Measurements from ENCODE around the gene TMEM14B.
A peak's percentile ranks its signal among the peaks of the same experiment; 100 is the strongest.
"Not testable (repeated sequence)": the region's sequence is repeated elsewhere in the genome, so short reads cannot be mapped to it uniquely, and the experiment has no call there.

TMEM14B gene

DNA sequence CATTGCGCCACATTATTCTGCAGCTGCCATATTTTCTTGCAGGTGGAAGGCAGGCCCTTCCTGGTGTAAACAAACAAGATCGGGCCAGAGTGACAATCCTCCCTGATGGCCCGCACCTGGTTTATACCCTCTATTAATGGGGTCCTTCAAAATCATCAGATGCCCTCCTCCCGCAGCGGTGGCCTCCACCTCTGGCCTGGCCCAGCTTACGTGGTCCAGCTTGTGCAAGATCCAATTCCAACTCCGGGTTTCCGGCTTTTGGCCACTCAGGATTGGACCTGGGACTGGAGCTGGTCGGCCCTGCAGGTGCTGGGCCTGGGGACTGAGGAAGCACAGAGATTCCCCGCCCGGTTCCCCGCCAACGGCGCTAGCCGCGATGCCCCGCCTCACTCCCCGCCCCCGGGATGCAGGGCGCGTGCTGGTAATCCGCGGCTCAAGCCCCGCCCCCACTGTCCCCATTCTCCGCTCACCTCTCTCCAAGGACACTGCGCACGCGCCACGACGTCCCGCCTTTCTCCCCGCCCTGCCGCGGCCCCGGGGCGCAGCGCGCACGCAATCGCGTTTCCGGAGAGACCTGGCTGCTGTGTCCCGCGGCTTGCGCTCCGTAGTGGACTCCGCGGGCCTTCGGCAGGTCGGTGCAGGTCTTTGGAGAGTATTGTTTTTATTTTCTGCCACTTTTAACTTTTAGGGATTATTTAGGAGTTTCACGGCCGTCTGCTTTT lies at the start of gene TMEM14B:
TMEM14B (plus strand) TSS at position 555 of the 722 bp plus-strand sequence. CDS start 1,441 bp downstream, outside the sequence.
- peak; percentile 99 for DNase-seq

DNA sequence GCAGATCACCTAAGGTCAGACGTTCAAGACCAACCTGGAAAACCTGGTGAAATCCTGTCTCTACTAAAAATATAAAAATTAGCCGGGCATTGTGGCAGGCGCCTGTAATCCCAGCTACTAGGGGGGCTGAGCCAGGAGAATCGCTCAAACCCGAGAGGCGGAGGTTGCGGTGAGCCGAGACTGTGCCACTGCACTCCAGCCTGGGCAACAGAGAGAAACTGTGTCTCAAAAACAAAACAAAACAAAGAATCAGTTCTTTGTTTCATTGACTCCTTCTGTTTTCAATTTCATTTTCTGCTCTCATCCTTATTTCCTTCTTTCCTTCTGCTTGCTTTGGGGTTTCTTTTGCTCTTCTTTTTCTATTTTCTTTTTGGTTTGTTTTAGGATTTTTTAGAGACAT lies 33.6 kb upstream of the TMEM14B start:
- no peak for DNase-seq

DNA sequence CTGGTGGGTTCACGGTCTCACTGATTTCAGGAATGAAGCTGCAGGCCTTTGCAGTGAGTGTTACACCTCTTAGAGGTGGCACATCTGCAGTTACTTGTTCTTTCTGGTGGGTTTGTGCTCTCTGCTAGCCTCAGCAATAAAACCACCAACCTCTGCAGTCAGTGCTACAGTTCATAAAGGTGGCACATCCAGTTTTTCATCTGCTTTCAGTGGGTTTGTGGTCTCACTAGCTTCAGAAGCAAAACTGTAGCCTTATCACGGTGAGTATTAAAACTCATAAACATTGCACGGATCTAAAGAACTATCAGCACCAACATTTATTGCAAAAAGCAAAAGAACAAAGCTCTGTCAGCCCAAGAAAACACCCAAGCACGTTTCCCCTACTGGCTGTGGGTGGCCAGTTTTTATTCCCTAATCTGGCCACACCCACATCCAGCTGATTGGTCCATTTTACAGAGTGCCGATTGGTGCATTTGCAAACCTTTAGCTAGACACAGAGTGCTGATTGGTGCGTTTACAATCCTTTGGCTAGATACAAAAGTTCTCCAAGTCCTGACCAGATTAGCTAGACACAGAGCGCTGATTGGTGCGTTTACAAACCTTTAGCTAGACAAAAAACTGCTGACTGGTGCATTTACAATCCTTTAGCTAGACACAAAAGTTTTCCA lies 28.2 kb upstream of the TMEM14B start:
- DNase-seq = peak; percentile 30

DNA sequence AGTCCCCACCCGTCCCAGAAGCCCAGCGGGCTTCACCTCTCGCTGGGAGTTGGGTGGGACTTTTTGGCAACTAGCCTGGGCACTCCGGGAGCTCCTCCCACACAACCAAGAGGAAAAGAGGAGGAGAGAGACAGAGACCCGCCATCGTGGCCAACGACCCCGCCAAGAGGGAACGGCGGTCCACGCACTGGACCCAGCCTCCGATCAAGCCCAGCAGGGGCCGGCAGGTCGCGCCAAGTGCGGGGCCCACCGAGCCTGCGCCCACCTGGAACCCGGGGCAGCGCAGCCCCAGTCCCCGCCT lies 27.7 kb upstream of the TMEM14B start:
- no peak for DNase-seq

DNA sequence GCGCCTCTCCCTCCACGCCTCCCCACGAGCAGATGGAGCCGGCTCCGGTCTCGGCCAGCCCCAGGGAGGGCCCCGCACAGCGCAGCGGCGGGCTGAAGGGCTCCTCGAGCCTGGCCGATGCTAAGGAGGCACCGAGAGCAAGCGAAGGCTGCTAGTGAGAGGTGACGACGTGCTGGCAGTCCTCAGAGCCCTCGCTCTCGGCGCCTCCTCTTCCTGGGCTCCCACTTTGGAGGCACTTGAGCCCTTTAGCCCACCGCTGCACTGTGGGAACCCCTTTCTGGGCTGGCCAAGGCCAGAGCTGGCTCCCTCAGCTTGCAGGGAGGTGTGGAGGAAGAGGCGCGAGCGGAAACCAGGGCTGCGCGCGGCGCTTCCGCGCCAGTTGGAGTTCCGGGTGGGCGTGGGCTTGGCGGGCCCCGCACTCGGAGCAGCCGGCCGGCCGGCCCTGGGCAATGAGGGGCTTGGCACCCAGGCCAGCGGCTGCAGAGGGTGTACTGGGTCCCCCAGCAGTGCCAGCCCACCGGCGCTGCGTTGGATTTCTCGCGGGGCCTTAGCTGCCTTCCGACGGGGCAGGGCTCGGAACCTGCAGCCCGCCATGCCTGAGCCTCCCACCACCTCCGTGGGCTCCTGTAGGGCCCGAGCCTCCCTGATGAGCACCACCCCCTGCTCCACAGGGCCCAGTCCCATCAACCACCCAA lies 27.2 kb upstream of the TMEM14B start:
- peak; percentile 33 for DNase-seq

DNA sequence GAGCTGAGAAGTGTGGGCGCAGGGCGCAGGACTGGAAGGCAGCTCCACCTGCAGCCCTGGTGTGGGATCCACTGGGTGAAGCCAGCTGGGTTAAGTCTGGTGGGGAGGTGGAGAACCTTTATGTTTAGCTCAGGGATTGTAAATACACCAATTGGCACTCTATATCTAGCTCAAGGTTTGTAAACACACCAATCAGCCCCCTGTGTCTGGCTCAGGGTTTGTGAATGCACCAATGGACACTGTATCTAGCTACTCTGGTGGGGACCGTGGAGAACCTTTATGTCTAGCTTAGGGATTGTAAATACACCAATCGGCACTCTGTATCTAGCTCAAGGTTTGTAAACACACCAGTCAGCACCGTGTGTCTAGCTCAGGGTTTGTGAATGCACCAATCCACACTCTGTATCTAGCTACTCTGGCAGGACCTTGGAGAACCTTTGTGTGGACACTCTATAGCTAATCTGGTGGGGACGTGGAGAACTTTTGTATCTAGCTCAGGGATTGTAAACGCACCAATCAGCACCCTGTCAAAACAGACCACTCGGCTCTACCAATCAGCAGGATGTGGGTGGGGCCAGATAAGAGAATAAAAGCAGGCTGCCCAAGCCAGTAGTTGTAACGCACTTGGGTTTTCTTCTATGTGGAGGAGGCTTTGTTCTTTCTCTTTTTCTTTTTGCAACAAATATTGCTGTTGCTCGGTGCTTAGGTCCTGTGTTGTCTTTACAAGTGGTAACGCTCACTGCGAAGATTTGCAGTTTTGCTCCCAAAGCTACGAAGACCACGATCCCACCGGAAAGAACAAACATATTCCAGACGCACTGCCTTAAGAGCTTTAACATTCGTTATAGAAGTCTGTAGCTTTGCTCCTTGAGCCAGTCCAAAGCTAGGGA lies 26.4 kb upstream of the TMEM14B start:
- peak; percentile 5 for DNase-seq

DNA sequence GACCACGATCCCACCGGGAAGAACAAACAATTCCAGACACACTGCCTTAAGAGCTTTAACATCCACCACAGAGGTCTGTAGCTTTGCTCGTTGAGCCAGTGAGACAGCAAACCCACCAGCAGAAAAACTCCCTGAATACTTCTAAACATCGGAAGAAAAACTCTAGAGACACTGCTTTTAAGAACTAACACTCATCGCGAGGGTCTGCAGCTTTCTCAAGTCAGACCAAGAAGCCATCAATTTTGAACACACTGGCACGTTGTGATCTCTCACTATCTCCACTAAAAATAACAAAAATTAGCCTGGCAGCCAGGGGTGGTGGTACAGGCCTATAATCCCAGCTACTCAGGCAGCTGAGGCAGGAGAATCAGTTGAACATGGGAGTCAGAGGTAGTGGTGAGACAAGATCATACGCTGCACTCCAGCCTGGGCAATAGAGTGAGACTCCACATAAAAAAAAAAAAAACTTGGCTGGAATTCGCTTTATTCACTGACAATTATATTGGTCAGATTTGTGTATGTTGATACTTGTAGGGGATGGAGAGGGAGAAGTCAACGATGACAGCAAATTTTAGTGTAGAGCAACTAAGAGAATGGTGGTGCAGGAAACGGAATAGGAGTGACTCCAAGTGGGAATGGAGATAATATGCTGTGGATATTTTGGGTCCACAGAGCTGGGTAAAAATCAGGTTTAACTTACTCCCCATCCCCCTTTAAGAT lies 25.6 kb upstream of the TMEM14B start:
- no peak for DNase-seq

DNA sequence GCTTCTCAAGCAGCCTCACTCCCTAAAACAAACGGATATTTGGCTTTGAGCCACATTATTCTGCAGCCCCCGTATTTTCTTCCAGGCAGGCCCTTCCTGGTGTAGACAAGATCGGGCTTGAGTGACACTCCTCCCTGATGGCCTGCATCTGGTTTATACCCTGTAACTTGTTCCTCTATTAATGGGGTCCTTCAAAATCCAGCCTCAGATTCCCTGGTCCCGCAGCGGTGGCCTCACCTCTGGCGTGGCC lies 25.1 kb upstream of the TMEM14B start:
- no peak for DNase-seq

DNA sequence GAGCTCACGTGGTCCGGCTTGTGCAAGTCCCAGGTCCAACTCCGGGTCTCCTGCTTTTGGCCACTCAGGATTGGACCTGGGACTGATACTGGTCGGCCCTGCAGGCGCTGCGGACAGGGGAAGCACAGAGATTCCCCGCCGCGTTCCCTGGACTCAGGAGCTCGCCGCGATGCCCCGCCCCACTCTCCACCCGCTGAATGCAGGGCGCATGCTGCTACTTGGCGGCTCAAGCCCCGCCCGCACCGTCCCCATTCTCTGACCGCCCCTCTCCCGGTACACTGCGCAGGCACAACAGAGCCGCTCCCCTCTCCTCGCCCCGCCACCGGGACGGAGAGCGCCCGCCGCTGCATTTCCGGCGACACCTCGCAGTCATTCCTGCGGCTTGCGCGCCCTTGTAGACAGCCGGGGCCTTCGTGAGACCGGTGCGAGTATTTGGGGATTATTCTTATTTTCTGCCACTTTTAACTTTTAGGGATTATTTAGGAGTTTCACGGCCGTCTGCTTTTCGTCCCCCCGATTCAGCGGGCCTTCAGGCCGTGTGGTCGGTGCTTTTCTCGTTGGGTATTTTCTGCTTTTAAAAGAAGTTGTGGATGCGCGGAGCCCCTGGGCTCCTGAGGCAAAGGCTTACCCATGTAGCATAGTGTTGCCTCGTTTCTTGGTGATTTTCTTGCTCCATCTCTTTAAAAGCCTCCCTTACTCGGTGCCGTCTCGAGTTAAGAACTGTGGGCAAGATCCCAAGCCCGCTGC lies 24.6 kb upstream of the TMEM14B start, which contains the start of gene TMEM14C:
TMEM14C (plus strand) TSS at position 251 of the 747 bp plus-strand sequence. CDS start 1,544 bp downstream, outside the sequence.
- peak; percentile 91 for DNase-seq

DNA sequence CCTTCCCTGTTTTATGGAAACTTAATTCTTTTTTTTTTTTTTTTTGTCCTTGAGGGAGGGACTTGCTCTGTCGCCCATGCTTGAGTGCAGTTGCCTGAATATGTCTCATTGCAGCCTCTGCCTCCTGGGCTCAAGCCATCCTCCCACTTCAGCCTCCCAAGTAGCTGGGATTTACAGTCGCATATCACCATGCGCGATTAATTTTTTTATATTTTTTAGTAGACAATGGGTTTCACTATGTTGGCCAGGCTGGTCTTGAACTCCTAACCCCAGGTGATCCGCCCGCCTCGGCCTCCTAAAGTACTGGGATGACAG lies 24.1 kb upstream of the TMEM14B start:
- no peak for DNase-seq

DNA sequence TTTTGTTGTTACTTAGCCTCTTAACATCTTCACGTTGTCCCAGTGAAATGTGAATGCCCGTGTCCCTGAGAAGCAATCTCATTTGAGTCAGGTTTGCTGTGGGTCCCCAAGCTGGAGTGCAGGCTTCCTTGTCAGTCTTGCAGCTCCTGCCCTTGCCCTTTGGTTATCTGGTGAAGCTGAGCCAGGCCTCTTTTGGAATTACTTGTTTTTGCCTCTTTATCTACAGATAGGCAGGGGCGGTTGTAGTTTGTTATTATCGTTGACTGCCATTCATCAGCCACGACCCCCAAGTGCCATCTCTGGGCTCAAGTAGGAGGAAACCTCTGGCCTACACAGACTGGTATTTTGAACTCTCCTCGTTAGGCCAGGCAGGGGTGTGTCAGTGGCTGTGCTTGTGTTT lies 22.6 kb upstream of the TMEM14B start:
- DNase-seq = no peak

DNA sequence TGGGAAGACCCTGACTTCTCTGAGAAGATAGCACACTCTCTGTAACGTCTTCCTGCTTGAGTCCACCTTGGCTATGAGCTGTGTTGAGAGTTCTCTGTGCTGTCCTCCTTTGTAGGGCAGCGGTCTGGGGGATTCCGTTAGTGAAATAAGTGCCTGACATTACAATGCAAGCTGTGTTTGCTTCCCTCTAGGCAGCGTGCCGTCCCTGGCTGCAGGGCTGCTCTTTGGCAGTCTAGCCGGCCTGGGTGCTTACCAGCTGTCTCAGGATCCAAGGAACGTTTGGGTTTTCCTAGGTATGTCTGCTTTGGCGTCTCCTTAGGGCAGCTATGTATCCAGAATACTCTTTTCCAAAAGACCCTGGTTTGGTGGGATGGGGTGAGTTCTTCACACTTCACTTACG lies 21.9 kb upstream of the TMEM14B start:
- no peak for DNase-seq

DNA sequence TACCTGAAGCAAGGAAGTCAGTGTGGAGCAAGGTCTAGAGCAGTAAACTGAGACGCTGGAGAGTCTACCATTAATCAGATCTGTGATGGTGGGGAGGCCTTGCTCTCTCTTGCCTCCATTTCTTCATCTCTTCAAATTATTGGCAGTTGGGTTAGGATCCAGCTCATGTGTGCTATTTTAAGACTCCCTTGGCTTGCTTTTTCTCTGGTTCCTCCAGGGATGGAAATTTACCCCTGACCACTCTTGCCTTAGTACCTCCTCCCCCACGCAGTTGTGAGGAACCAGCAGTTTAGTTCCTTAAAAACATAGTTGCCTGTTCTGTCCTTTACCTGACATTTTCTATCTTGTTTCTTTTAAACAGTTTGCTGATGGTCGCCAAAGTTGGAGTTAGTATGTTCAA lies 17.4 kb upstream of the TMEM14B start:
- peak; percentile 22 for DNase-seq

DNA sequence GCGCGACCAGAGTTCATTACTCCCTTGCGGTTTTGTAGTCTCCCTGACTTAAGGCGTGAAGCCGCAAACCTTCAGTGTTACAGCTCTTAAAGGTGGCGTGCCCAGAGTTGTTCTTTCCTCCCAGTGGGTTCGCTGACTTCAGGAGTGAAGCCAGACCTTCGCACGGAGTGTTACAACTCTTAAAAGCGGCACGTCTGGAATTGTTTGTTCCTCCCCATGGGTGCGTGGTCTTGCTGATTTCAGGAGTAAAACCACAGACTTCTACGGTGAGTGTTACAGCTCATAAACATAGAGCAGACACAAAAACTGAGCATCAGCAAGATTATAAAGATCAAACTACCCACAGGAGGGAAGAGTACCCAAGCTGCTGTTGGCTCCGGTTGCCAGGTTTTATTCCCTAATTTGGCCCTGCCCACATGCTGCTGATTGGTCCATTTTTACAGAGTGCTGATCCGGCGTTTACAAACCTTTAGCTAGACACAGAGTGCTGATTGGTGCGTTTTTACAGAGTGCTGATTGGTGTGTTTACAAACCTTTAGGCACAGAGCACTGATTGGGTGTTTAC lies 14.4 kb upstream of the TMEM14B start:
- no peak for DNase-seq

DNA sequence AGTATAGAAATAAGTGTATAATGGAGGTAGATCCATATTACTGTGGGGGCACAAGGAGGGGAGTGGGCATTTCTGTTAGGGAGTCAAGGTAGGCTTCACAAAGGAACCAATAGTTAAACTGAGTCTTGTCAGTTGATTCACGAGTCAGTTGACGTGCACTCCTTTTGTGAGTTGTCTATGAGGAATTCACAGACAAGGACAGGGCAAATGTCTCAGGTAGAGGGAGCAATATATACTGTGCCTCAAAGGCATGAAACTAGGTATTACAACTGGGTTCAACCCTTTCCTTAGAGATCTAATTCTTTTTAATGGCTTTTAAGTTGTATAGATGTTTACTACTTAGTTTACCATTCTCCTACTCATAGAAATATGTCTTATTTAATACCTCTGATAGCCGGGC lies 13.7 kb upstream of the TMEM14B start:
- no peak for DNase-seq

DNA sequence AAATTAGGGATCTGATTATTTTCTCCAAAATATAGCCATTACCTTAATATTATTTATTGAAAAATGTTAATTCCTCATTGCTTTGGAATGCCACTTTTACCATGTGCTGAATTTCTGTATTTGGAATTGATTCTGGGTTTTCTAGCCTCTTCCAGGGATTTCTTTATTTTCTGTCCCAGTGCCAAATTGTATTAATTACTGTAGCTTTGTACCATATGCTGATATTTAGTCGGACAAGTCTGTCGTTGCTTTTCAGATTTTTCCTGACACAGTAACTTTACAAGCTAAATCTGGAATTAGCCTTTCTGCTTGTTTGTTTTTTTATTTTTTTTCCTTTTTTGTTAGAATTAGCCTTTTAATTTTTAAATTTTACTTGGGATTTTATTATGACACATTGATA lies 10.9 kb upstream of the TMEM14B start:
- DNase-seq = no peak

DNA sequence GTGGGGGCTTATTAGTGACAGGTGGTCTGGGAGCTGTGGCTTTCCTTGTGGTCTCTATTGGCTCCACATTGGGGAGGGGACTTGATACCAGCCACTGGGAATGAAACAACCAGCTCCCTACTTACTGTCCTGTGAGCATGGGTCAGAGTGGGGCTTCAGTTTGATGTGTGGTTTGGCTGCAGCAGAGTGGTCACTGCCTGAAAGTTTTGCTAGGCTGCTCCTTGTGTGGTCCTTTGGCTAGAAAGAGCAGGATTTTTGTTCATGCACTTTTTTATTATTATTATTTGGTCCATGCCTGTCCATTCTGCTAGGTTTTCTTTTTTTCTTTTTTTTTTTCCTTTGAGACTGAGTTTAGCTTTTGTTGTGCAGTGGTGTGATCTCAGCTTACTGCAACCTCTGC lies 7.5 kb upstream of the TMEM14B start:
- no peak for DNase-seq

DNA sequence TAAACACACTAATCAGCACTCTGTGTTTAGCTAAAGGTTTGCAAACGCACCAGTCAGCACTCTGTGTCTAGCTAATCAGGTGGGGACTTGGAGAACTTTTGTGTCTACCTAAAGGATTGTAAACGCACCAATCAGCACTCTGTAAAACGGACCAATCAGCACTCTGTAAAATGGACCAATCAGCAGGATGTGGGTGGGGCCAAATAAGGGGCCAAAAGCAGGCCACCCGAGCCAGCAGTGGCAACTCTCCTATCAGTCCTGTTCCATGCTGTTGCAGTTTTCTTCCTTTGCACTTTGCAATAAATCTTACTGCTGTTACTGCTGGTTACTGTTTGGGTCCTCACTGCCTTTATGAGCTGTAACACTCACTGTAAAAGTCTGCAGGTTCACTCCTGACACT lies 6.0 kb upstream of the TMEM14B start:
- not testable (repeated sequence) for DNase-seq

DNA sequence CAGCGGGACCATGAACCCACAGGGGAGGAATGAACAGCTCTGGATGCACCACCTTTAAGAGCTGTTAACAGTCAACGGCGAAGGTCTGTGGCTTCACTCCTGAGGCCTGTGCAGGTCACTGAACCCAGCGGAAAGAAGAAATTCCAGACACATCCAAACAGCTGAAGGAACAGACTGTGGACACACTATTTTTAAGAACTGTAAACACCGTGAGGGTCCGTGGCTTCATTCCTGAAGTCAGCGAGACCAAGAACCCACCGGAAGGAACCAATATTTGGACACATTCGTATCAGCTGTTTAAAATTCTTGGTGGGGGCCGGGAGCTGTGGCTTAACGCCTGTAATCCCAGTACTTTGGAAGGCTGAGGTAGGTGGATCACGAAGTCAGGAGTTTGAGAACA lies 5.4 kb upstream of the TMEM14B start:
- no peak for DNase-seq

DNA sequence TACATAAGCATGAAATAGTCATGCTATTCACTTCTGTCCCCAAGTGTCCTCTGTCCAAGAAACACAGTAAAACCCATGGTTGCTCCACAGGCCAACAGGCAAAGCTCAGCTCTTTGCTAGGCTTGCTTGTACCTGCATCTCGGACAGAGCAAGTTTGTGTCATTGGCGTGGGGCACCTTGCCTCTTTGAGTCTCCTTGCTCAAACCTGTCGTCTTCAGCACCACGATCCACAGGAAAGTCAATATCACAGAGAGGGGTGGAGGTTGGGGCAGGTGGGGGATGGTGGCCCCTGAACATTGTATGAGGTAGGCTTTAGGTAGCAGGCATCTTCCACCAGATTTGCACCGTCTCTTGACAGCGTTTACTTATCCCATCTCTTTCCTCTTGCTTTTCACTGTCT lies 4.1 kb upstream of the TMEM14B start:
- DNase-seq = no peak

DNA sequence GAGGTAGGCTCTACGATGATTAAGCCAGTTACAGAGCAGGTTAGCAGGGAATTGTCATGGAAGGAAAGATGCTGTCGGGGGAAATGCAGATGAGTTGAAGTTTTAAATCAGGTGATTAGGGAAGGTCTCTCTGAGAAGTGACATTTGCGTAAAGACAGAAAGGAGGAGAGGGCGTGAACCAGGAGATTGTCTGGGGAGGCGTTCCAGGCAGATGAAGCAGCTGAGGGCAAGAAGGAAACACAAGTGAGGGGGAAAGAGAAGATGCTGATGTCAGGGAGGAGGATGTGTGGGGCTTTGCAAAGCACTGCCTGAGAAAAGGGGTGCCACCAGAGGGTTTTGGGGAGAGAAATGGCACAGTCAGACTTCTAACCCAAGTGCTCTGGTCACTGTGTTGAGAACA lies 2.5 kb upstream of the TMEM14B start:
- no peak for DNase-seq

DNA sequence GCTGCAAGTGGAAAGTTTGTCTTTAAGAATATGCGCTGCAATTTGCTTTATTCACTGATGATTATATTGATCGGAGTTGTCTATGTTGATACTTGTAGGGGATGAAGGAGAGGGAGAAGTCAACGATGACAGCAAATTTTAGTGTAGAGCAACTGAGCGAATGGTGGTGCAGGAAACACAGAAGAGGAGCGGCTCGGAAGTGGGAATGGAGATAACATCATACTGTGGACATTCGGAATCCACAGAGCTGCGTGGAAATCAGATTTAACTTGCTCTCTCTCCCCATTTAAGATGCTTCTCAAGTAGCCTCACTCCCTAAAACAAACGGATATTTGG lies 722 bp upstream of the TMEM14B start:
- no peak for DNase-seq
